ENCODE measurements around the gene E4F1. TPM values are rescaled to one million over a fixed set of nuclear protein-coding genes. Genes with fewer than 3 reads are reported as not detected.
A peak's percentile ranks its signal among the peaks of the same experiment; 100 is the strongest.

The E4F1 gene
- total RNA-seq, 1 donor = 31.5 TPM

DNA sequence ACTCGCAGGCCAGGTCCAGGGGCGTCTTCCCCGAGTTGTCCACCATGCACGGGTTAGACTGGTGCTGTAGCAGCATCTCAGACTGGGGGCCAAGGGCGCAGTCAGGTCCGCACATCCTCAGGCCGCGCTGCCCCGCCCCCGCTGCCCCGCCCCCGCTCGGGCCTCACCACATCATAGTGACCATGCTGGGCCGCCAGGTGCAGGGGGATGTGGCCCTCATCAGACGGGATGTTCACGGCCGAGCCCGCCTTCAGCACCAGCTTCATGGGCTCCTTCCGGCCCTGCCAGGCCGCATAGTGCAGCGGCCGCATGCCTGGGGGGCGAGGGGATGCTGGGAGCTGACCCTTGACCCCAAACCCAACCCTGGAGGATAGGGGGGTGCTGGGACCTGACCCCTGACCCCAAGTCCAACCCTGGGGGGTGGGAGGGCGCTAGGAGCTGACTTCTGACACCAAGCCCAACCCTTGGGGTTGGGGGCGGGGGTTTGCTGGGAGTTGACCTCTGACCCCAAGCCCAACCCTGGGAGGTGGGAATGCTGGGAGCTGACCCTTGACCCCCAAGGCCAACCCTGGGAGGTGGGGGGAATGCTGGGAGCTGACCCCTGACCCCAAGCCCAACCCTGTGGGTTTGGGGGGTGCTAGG, 34.0 kb upstream of the E4F1 start:
- H3K27me3 ChIP-seq (ENCODE audit: insufficient read depth, low read length) = peaks cover 9% of the 10 kb centered on the region
- H3K4me3 ChIP-seq (ENCODE audit: insufficient read depth, low read length) = no peak overlapping the region
- no peak overlapping the region for H3K27ac ChIP-seq (ENCODE audit: low read depth, low read length)
- no peak overlapping the region for H2AFZ ChIP-seq (ENCODE audit: low read length)
- H3K4me2 ChIP-seq (ENCODE audit: insufficient read depth, low read length) = no peak overlapping the region
- H3K36me3 ChIP-seq (ENCODE audit: insufficient read depth, low read length) = no peaks in the 10 kb centered on the region
- no peaks in the 10 kb centered on the region for H4K20me1 ChIP-seq (ENCODE audit: insufficient read depth, low read length)
- DNase-seq (ENCODE audit: insufficient read length, low spot score, missing footprints) = peak; percentile 77
- TF ChIP-seq, protein P1, sequence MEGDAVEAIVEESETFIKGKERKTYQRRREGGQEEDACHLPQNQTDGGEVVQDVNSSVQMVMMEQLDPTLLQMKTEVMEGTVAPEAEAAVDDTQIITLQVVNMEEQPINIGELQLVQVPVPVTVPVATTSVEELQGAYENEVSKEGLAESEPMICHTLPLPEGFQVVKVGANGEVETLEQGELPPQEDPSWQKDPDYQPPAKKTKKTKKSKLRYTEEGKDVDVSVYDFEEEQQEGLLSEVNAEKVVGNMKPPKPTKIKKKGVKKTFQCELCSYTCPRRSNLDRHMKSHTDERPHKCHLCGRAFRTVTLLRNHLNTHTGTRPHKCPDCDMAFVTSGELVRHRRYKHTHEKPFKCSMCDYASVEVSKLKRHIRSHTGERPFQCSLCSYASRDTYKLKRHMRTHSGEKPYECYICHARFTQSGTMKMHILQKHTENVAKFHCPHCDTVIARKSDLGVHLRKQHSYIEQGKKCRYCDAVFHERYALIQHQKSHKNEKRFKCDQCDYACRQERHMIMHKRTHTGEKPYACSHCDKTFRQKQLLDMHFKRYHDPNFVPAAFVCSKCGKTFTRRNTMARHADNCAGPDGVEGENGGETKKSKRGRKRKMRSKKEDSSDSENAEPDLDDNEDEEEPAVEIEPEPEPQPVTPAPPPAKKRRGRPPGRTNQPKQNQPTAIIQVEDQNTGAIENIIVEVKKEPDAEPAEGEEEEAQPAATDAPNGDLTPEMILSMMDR (IDR thresholded peaks at IDR 0.05; ENCODE audit: extremely low read depth, low read depth, low read length) = no peak
- H3K9me3 ChIP-seq (ENCODE audit: low read depth, low read length) = no peaks in the 10 kb centered on the region
- H3K79me2 ChIP-seq (ENCODE audit: insufficient read depth, low read length) = no peaks in the 10 kb centered on the region
- no peaks in the 10 kb centered on the region for H3K4me1 ChIP-seq (ENCODE audit: insufficient read depth, low read length)

DNA sequence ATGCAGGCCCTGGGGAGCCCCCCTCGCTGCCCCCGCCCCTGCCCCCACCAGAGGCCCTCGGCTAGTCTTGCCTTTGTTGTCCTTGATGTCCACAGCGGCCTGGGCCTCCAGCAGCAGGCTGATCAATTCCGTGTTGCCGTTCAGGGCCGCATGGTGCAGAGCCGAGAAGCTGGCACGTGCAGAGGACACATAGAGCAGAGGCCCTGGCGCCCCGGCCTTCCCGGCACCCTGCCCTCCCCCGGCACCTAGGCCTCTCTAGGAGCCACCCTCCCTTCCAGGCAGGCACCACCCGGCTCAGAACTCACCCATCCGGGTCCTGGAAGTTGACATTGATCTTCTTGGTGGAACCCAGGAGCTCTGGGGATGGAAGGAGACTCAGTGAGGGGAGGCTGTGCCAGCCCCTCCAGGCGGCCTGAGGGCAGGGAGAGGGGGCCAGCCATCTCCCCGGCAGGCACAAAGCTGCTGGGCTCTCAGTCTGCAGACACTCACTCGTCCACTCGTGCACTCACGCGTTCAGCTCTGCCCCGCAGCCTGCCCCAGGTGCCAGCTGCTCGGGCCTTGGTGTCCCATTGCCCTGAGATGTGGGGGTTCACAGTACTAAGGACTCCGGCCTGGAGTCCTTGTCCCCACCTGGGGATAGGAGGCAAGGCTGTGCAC, 33.3 kb upstream of the E4F1 start:
- H3K27ac ChIP-seq (ENCODE audit: low read depth, low read length) = no peak overlapping the region
- H3K27me3 ChIP-seq (ENCODE audit: insufficient read depth, low read length) = peaks cover 17% of the 10 kb centered on the region
- no peaks in the 10 kb centered on the region for H3K79me2 ChIP-seq (ENCODE audit: insufficient read depth, low read length)
- H3K4me1 ChIP-seq (ENCODE audit: insufficient read depth, low read length) = no peaks in the 10 kb centered on the region
- no peaks in the 10 kb centered on the region for H3K36me3 ChIP-seq (ENCODE audit: insufficient read depth, low read length)
- no peaks in the 10 kb centered on the region for H4K20me1 ChIP-seq (ENCODE audit: insufficient read depth, low read length)
- H3K9me3 ChIP-seq (ENCODE audit: low read depth, low read length) = no peaks in the 10 kb centered on the region
- TF ChIP-seq, protein P1 (IDR thresholded peaks at IDR 0.05; ENCODE audit: extremely low read depth, low read depth, low read length) = no peak
- no peak overlapping the region for H3K4me3 ChIP-seq (ENCODE audit: insufficient read depth, low read length)
- DNase-seq (ENCODE audit: insufficient read length, low spot score, missing footprints) = peak; percentile 88
- no peak overlapping the region for H3K4me2 ChIP-seq (ENCODE audit: insufficient read depth, low read length)
- H2AFZ ChIP-seq (ENCODE audit: low read length) = no peak overlapping the region

DNA sequence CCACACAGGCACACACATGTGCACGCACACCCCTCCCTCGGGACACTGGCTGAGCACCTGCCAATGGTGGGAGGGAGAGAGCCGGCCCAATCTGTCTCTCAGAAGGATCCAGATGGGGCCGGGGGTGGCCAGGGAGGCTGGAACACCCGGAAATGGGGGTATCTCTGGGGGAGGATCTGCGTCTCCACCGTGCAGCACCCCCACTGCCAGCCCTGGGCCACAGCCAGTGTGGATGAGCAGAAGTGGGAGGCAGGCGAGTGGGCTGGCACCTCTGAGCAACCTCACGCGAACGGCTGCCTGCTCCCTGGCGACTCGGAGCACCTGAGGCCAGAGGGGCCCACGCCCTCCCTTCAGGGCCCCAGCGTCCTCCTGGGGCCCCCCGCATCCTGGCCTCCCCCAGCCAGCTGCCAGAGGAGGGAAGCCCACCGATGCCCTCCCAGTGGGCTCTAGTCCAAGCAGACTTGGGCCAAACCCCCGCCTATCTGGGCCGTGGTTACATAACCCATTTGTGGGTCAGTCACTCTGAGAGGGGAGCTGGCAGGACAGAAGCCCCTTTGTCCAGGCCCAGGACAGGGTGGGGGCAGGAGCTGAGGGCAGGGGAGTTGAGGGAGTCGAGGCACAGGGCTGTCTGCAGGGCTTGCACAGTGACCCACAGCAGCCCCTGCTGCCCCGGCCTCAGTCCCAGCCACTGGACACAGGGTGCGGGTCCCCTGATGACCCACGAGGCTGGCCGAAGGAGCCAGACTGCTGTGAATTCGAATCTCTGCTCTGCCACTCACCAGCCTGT, 32.5 kb upstream of the E4F1 start:
- Histone ChIP-seq H3K27me3 (ENCODE audit: insufficient read depth, low read length) (peaks cover 24% of the 10 kb centered on the region), H3K4me2 (ENCODE audit: insufficient read depth, low read length) (no peak overlapping the region), H3K4me3 (ENCODE audit: insufficient read depth, low read length) (no peak overlapping the region), H2AFZ (ENCODE audit: low read length) (no peak overlapping the region), H3K36me3 (ENCODE audit: insufficient read depth, low read length) (no peaks in the 10 kb centered on the region), H3K27ac (ENCODE audit: low read depth, low read length) (no peak overlapping the region), H4K20me1 (ENCODE audit: insufficient read depth, low read length) (no peaks in the 10 kb centered on the region), H3K9me3 (ENCODE audit: low read depth, low read length) (no peaks in the 10 kb centered on the region), H3K79me2 (ENCODE audit: insufficient read depth, low read length) (no peaks in the 10 kb centered on the region), H3K4me1 (ENCODE audit: insufficient read depth, low read length) (no peaks in the 10 kb centered on the region)
- DNase-seq (ENCODE audit: insufficient read length, low spot score, missing footprints) = peak; percentile 79
- TF ChIP-seq, protein P1 (IDR thresholded peaks at IDR 0.05; ENCODE audit: extremely low read depth, low read depth, low read length) = no peak

DNA sequence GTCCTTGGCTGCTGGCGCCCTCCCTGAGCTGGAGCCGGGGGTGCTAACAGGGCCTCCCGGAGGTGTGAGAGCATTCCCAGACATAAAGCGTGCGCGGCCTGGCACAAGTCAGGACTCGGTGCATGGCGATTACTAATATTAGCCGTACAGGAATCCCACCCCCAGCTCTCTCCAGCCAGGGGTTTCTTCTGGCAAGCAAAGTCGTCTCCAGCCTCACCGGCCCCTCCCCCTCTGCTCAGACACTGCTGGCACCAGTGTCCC, 32.0 kb upstream of the E4F1 start:
- Histone ChIP-seq H2AFZ (ENCODE audit: low read length) (no peak overlapping the region), H4K20me1 (ENCODE audit: insufficient read depth, low read length) (no peaks in the 10 kb centered on the region), H3K4me1 (ENCODE audit: insufficient read depth, low read length) (no peaks in the 10 kb centered on the region), H3K4me2 (ENCODE audit: insufficient read depth, low read length) (no peak overlapping the region), H3K27ac (ENCODE audit: low read depth, low read length) (no peak overlapping the region), H3K27me3 (ENCODE audit: insufficient read depth, low read length) (peaks cover 25% of the 10 kb centered on the region), H3K9me3 (ENCODE audit: low read depth, low read length) (no peaks in the 10 kb centered on the region), H3K79me2 (ENCODE audit: insufficient read depth, low read length) (no peaks in the 10 kb centered on the region), H3K4me3 (ENCODE audit: insufficient read depth, low read length) (no peak overlapping the region), H3K36me3 (ENCODE audit: insufficient read depth, low read length) (no peaks in the 10 kb centered on the region)
- TF ChIP-seq, protein P1 (IDR thresholded peaks at IDR 0.05; ENCODE audit: extremely low read depth, low read depth, low read length) = no peak
- DNase-seq (ENCODE audit: insufficient read length, low spot score, missing footprints) = peak; percentile 81

Measured in osteoblast (primary cell).